ENCODE data around the gene SLC10A1. TPM values are rescaled to one million over a fixed set of nuclear protein-coding genes. Genes with fewer than 3 reads are reported as not detected.

SLC10A1 gene
- total and polyA plus RNA-seq, 2 of the 8 experiments (the other 6 are each of a cell fraction or from before 2014, with no cell fraction given), result not detected

DNA sequence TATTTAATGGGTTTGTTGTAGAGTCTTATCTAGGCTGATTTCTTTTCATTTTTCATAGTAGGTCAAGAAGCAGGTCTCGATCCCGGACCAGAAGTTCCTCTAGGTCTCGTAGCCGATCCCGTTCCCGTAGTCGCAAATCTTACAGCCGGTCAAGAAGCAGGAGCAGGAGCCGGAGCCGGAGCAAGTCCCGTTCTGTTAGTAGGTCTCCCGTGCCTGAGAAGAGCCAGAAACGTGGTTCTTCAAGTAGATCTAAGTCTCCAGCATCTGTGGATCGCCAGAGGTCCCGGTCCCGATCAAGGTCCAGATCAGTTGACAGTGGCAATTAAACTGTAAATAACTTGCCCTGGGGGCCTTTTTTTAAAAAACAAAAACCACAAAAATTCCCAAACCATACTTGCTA, 25.9 kb downstream of the SLC10A1 start:
- peaks cover 39 to 83% (median 70%) of the 10 kb centered on the region in 4 experiments for H3K36me3 ChIP-seq (ENCODE audit: control insufficient read depth in 2 of 4, insufficient read depth in 4 of 4, low read length in 3 of 4)
- H3K27me3 ChIP-seq (replicated peaks in 1 of 4; ENCODE audit: control insufficient read depth in 3 of 4, extremely low read depth in 1 of 4, insufficient read depth in 3 of 4, low read length in 3 of 4), result no peaks in the 10 kb centered on the region
- no peak overlapping the region for H2BK20ac ChIP-seq (ENCODE audit: low read length)

More for the DNA sequence above, 25.9 kb downstream of the SLC10A1 start:
- peak overlapping the region; percentile 54; the same call in 1 of the 2 replicates for H4K8ac ChIP-seq (ENCODE audit: extremely low read depth, insufficient read depth, low read length)
- DNase-seq (ENCODE audit: low read depth in 1 of 2, low spot score in 2 of 2) (no peak), FAIRE-seq (no peak)
- no peak overlapping the region for H2AK5ac ChIP-seq (ENCODE audit: low read depth, low read length)
- H2AFZ ChIP-seq (ENCODE audit: low read length), result no peak overlapping the region
- peaks cover 0 to 5% (median 3%) of the 10 kb centered on the region in 4 experiments; a peak in 5 of 7 replicates for H3K4me1 ChIP-seq (replicated peaks in 1 of 4; ENCODE audit: control insufficient read depth in 3 of 4, insufficient read depth in 4 of 4, low read length in 3 of 4)
- ChIA-PET POLR2A (ENCODE audit: partially characterized antibody) (interaction anchor here (1.2 to 2.0 kb wide), 4 partner anchors 9 to 26 kb away, joined by 3 to 9 read pairs (median 6); partner anchors contain the start of gene SLC10A1), CTCF (ENCODE audit: partially characterized antibody) (no interaction called here)
- no peak overlapping the region for H3K56ac ChIP-seq (replicated peaks; ENCODE audit: insufficient read length, low read depth, low read length)
- no peak overlapping the region for H2BK15ac ChIP-seq (ENCODE audit: low read length)
- no peak overlapping the region for H3K27ac ChIP-seq (ENCODE audit: low read depth, low read length)
- no peak overlapping the region for H3K23ac ChIP-seq (ENCODE audit: insufficient read length)
- no peak overlapping the region for H3K4ac ChIP-seq (replicated peaks; ENCODE audit: insufficient read length, low read depth, low read length)
- no peak overlapping the region for H3K4me3 ChIP-seq (ENCODE audit: extremely low read depth in 1 of 4, insufficient read depth in 2 of 4, low read depth in 3 of 4, low read length in 4 of 4)
- no peak overlapping the region for H3K4me2 ChIP-seq (ENCODE audit: insufficient read depth in 1 of 2, low read depth in 2 of 2, low read length in 2 of 2)
- H2BK120ac ChIP-seq (replicated peaks; ENCODE audit: low read depth, low read length), result no peak overlapping the region
- H3K79me1 ChIP-seq (ENCODE audit: low read depth, low read length), result peaks cover 9% of the 10 kb centered on the region; the same call in 1 of the 2 replicates
- no peaks in the 10 kb centered on the region for H3K9me3 ChIP-seq (ENCODE audit: insufficient read depth in 2 of 2, low read depth in 1 of 2, low read length in 1 of 2)
- no peak overlapping the region for H4K5ac ChIP-seq (ENCODE audit: insufficient read length, low read depth, low read length)
- peaks cover 3% of the 10 kb centered on the region; the same call in 1 of the 2 replicates for H3K23me2 ChIP-seq (ENCODE audit: low read depth, low read length)
- no peak overlapping the region for H3K18ac ChIP-seq (ENCODE audit: extremely low read depth, low read length)
- H3K79me2 ChIP-seq (ENCODE audit: control insufficient read depth in 1 of 2, insufficient read depth in 2 of 2, low read length in 2 of 2), result peaks cover 6 to 44% of the 10 kb centered on the region in 2 experiments
- H4K91ac ChIP-seq (replicated peaks; ENCODE audit: insufficient read length, low read length), result no peak overlapping the region
- peaks cover 14 to 15% of the 10 kb centered on the region in 2 experiments for H4K20me1 ChIP-seq (replicated peaks in 1 of 2; ENCODE audit: control insufficient read depth in 1 of 2, insufficient read depth in 2 of 2, low read length in 2 of 2)
- whole genome bisulfite sequencing, 2 experiments (ENCODE audit: extremely low coverage in 1 of 2, insufficient coverage in 1 of 2, insufficient read length in 1 of 2, insufficient replicate concordance in 2 of 2, low coverage in 1 of 2, low lambda C conversion rate in 2 of 2, missing lambda C conversion rate in 1 of 2), result 92% methylated on average over 16 of the region's 16 CpGs; no CpG with 5 or more reads in 1 of the 2 experiments
- H3K14ac ChIP-seq (ENCODE audit: insufficient read length), result no peak overlapping the region
- no peak overlapping the region for H3K9ac ChIP-seq (replicated peaks in 1 of 4; ENCODE audit: extremely low read depth in 1 of 4, low read depth in 3 of 4, low read length in 3 of 4)
- TF ChIP-seq ASH2L (IDR thresholded peaks at IDR 0.05; ENCODE audit: low read length) (no peak), POU5F1 (IDR thresholded peaks at IDR 0.05; ENCODE audit: low read depth, low read length) (no peak), CHD2 (IDR thresholded peaks at IDR 0.05; ENCODE audit: low read length) (no peak), GABPA (IDR thresholded peaks at IDR 0.05; ENCODE audit: borderline replicate concordance, insufficient read depth, low read length) (no peak), CREB1 (IDR thresholded peaks at IDR 0.05) (no peak), CTBP2 (IDR thresholded peaks at IDR 0.05; ENCODE audit: borderline replicate concordance, insufficient read depth, insufficient read length, low read length) (no peak), CEBPB (IDR thresholded peaks at IDR 0.05; ENCODE audit: low read depth, low read length) (no peak), JUN (IDR thresholded peaks at IDR 0.05; ENCODE audit: low read depth, low read length) (no peak), TEAD4 (IDR thresholded peaks at IDR 0.05; ENCODE audit: low read depth, low read length) (no peak), BCL11A (IDR thresholded peaks at IDR 0.05; ENCODE audit: low read depth in 2 of 2, low read length in 2 of 2) (no peak), SIX5 (IDR thresholded peaks at IDR 0.05; ENCODE audit: low read depth, low read length) (no peak), SIRT6 (IDR thresholded peaks at IDR 0.05; ENCODE audit: low read length) (no peak), SP4 (IDR thresholded peaks at IDR 0.05; ENCODE audit: low read length) (no peak)
- TF ChIP-seq, protein P1, sequence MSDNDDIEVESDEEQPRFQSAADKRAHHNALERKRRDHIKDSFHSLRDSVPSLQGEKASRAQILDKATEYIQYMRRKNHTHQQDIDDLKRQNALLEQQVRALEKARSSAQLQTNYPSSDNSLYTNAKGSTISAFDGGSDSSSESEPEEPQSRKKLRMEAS (IDR thresholded peaks at IDR 0.05), result no peak
- H2BK12ac ChIP-seq (ENCODE audit: low read depth, low read length), result no peak overlapping the region
- no peak overlapping the region for H2BK5ac ChIP-seq (ENCODE audit: low read depth, low read length)

Data from H1 (cell line).